Thoracic aorta (tissue), 2 donors: ENCODE measurements around the gene RIBC1. TPM values are rescaled to one million over a fixed set of nuclear protein-coding genes. Genes with fewer than 3 reads are reported as not detected.

Experiments
- ATAC-seq: fragments of 150-250 bp; one replicate; pipeline ENCODE4 v1.8.0; 2017; ENCODE audit warnings: low read depth; ENCODE audit not compliant: insufficient number of reproducible peaks, low FRiP score
- DNase-seq: peaks from one replicate; pipeline ENCODE4 v3.0.0-alpha.2; 2020; ENCODE audit warnings: low spot score
- H3K27ac ChIP-seq, 2 donors: fragments of 200-600 bp; sonication (generic); 1 replicate in 1 of 2; 2 replicates in 1 of 2; pipeline ENCODE4 v1.5.1; 2016; ENCODE audit warnings: mild to moderate bottlenecking in 2 of 2, moderate library complexity in 2 of 2
- H3K27me3 ChIP-seq: fragments of 200-600 bp; sonication (generic); replicated peaks from 2 replicates; pipeline ENCODE4 v1.6.0; 2016; ENCODE audit warnings: mild to moderate bottlenecking; ENCODE audit not compliant: insufficient read depth
- H3K36me3 ChIP-seq: fragments of 200-600 bp; sonication (generic); one replicate; pipeline ENCODE4 v1.5.1; 2016
- H3K4me1 ChIP-seq, 2 donors: fragments of 200-600 bp; sonication (generic); 1 replicate in 1 of 2; 2 replicates in 1 of 2; pipeline versions ENCODE4 v1.5.1 to v1.6.0; 2016; ENCODE audit warnings: low read depth in 2 of 2, mild to moderate bottlenecking in 1 of 2; ENCODE audit not compliant: control insufficient read depth in 1 of 2
- H3K4me3 ChIP-seq: fragments of 200-600 bp; sonication (generic); 2 replicates; pipeline ENCODE4 v1.5.1; 2016; ENCODE audit warnings: mild to moderate bottlenecking
- H3K9me3 ChIP-seq: fragments of 200-600 bp; sonication (generic); 2 replicates; pipeline ENCODE4 v1.5.1; 2016
- CTCF ChIP-seq: fragments of 200-600 bp; sonication (generic); IDR thresholded peaks from one replicate; pipeline ENCODE4 v1.5.1; 2019; ENCODE audit warnings: antibody characterized with exemption
- total RNA-seq, 2 donors: library from RNA; depleted of rRNA; stranded (reverse); fragments of >200 nt; gene quantifications; one replicate each; pipeline versions ENCODE4 v1.1.0 to v1.2.3, GENCODE V29; 2016

RIBC1 gene
- total RNA-seq, 2 donors from 2014 or later: not detected

GRCh38 chrX:53422086-53422860 is 400 bp upstream of the RIBC1 start, which contains the start of gene SMC1A:
Gene SMC1A (minus strand): TSS chrX:53422654. CDS start chrX:53422600, 54 bp downstream.
- peak; percentile 99 for ATAC-seq
- H3K27ac ChIP-seq: peak within 1 kb of the TSS; percentile 83 to 89
- no peaks in the 10 kb centered on the region for H3K27me3 ChIP-seq
- TF ChIP-seq CTCF: no peak
- DNase-seq: peak; percentile 81
- H3K36me3 ChIP-seq: no peaks in the 10 kb centered on the region
- peaks cover 9 to 22% of the 10 kb centered on the region in 2 donors for H3K4me1 ChIP-seq
- no peaks in the 10 kb centered on the region for H3K9me3 ChIP-seq
- H3K4me3 ChIP-seq: peak within 1 kb of the TSS; percentile 73

- no peaks in the 10 kb centered on the region for H3K36me3 ChIP-seq
- no peak for DNase-seq
- H3K9me3 ChIP-seq: no peaks in the 10 kb centered on the region
- H3K27me3 ChIP-seq: no peaks in the 10 kb centered on the region
- TF ChIP-seq CTCF: no peak
- ATAC-seq: no peak
- H3K4me3 ChIP-seq: no peak overlapping the region
- peaks cover 0 to 3% of the 10 kb centered on the region in 2 donors for H3K4me1 ChIP-seq
- no peak overlapping the region for H3K27ac ChIP-seq
Observed at GRCh38 chrX:53429755-53430154, 7.1 kb downstream of the RIBC1 start.

- ATAC-seq (no peak), DNase-seq (no peak)
- H3K4me3 ChIP-seq: no peak overlapping the region
- H3K27ac ChIP-seq: no peak overlapping the region
- TF ChIP-seq CTCF: no peak
- H3K36me3 ChIP-seq: no peaks in the 10 kb centered on the region
- H3K27me3 ChIP-seq: no peaks in the 10 kb centered on the region
- peaks cover 0 to 4% of the 10 kb centered on the region in 2 donors for H3K4me1 ChIP-seq
- H3K9me3 ChIP-seq: no peaks in the 10 kb centered on the region
Observed at GRCh38 chrX:53430231-53430630, 7.6 kb downstream of the RIBC1 start.

- H3K27me3 ChIP-seq: no peaks in the 10 kb centered on the region
- peak within 1 kb of the TSS; percentile 69 to 73 for H3K27ac ChIP-seq
- no peaks in the 10 kb centered on the region for H3K9me3 ChIP-seq
- peaks cover 0 to 4% of the 10 kb centered on the region in 2 donors for H3K4me1 ChIP-seq
- H3K4me3 ChIP-seq: peak within 1 kb of the TSS; percentile 79
- H3K36me3 ChIP-seq: no peaks in the 10 kb centered on the region
- DNase-seq (peak; percentile 52), ATAC-seq (peak; percentile 65)
- no peak for TF ChIP-seq CTCF
Observed at GRCh38 chrX:53433651-53434639, 11.3 kb downstream of the RIBC1 start, which contains the start of gene HSD17B10. Gene HSD17B10 (minus strand): TSS chrX:53434370. CDS start chrX:53434345, 25 bp downstream.

GRCh38 chrX:53435997-53436396 is 13.3 kb downstream of the RIBC1 start:
- H3K27ac ChIP-seq: no peak overlapping the region
- H3K9me3 ChIP-seq: no peaks in the 10 kb centered on the region
- TF ChIP-seq CTCF: peak; percentile 71
- DNase-seq: no peak
- H3K4me1 ChIP-seq: peaks cover under 1 to 9% of the 10 kb centered on the region in 2 donors
- ATAC-seq: no peak
- no peak overlapping the region for H3K4me3 ChIP-seq
- no peaks in the 10 kb centered on the region for H3K27me3 ChIP-seq
- no peaks in the 10 kb centered on the region for H3K36me3 ChIP-seq
